ENCODE measurements around the gene KRTAP4-12.

DNA sequence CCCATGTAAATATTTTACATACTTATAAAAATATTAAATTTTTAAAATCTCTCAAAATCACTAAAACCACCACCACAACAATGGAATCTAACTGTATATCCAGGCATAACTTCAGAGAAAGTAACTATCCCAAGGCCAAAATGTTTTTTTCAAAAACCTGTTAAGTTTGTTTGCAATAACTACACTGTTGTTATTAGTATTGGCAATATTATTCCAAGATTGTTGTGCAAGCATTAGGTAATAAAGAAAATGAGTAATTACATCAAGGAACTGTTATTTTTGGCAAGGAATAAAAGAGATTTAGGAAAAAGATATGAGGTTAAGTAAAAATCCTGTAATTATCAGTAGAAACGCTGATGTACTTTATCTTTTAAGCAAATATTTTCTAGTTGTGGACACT lies 3.4 kb upstream of the KRTAP4-12 start:
- TF ChIP-seq POLR2A (IDR thresholded peaks at IDR 0.05), result no peak
- TF ChIP-seq, protein P1, sequence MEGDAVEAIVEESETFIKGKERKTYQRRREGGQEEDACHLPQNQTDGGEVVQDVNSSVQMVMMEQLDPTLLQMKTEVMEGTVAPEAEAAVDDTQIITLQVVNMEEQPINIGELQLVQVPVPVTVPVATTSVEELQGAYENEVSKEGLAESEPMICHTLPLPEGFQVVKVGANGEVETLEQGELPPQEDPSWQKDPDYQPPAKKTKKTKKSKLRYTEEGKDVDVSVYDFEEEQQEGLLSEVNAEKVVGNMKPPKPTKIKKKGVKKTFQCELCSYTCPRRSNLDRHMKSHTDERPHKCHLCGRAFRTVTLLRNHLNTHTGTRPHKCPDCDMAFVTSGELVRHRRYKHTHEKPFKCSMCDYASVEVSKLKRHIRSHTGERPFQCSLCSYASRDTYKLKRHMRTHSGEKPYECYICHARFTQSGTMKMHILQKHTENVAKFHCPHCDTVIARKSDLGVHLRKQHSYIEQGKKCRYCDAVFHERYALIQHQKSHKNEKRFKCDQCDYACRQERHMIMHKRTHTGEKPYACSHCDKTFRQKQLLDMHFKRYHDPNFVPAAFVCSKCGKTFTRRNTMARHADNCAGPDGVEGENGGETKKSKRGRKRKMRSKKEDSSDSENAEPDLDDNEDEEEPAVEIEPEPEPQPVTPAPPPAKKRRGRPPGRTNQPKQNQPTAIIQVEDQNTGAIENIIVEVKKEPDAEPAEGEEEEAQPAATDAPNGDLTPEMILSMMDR (IDR thresholded peaks at IDR 0.05), result no peak

Data from testis (tissue), 2 donors.